GM12875 (cell line): ENCODE data around the gene SNX24.

Source experiments
- H3K4me3 ChIP-seq: one replicate; pipeline ENCODE4 v1.5.1; 2011; ENCODE audit warnings: low read depth, low read length, control low read depth
- TF ChIP-seq, protein P1 (sequence below): IDR thresholded peaks from 2 replicates; pipeline ENCODE4 v1.5.1; 2011; ENCODE audit warnings: low read depth, mild to moderate bottlenecking, control low read depth, inconsistent platforms, low read length, moderate library complexity, borderline replicate concordance; ENCODE audit not compliant: insufficient read depth

The SNX24 gene

GRCh38 chr5:122915717-122916461, 70.5 kb downstream of the SNX24 start:
- TF ChIP-seq, protein P1, sequence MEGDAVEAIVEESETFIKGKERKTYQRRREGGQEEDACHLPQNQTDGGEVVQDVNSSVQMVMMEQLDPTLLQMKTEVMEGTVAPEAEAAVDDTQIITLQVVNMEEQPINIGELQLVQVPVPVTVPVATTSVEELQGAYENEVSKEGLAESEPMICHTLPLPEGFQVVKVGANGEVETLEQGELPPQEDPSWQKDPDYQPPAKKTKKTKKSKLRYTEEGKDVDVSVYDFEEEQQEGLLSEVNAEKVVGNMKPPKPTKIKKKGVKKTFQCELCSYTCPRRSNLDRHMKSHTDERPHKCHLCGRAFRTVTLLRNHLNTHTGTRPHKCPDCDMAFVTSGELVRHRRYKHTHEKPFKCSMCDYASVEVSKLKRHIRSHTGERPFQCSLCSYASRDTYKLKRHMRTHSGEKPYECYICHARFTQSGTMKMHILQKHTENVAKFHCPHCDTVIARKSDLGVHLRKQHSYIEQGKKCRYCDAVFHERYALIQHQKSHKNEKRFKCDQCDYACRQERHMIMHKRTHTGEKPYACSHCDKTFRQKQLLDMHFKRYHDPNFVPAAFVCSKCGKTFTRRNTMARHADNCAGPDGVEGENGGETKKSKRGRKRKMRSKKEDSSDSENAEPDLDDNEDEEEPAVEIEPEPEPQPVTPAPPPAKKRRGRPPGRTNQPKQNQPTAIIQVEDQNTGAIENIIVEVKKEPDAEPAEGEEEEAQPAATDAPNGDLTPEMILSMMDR = no peak
- H3K4me3 ChIP-seq = no peak overlapping the region

- TF ChIP-seq, protein P1 = no peak
Observed at GRCh38 chr5:122916490-122916889, 71.1 kb downstream of the SNX24 start.

GRCh38 chr5:122919969-122920368, 74.6 kb downstream of the SNX24 start:
- no peak overlapping the region for H3K4me3 ChIP-seq
- TF ChIP-seq, protein P1 = no peak

More at GRCh38 chr5:122916490-122916889, 71.1 kb downstream of the SNX24 start:
- H3K4me3 ChIP-seq = no peak overlapping the region

GRCh38 chr5:122921826-122922225, 76.4 kb downstream of the SNX24 start:
- TF ChIP-seq, protein P1 = no peak
- no peak overlapping the region for H3K4me3 ChIP-seq

GRCh38 chr5:122924203-122924602, 78.8 kb downstream of the SNX24 start:
- H3K4me3 ChIP-seq = no peak overlapping the region
- TF ChIP-seq, protein P1 = no peak

- H3K4me3 ChIP-seq = no peak overlapping the region
- TF ChIP-seq, protein P1 = no peak
Observed at GRCh38 chr5:122924719-122925395, 79.4 kb downstream of the SNX24 start.

DNA sequence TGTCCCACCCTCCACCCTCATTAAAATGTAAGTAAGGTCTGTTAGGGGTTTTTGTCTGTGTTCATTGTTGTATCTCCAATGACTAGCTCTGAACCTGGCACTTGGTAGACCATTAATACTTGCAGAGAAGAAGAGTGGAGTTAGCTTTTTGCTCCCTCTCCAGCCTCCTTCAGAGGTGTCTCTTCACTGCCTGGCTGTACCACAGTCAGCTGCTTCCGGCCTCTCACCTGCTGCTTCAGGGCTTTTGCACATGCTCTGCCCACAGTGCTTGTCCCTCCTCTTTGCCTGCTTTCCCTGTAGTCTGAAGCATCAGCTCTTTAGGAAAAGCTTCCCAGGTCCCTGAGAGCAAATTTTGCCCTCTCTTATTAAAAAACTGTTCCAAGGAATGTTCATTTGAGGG, 83.6 kb downstream of the SNX24 start:
- TF ChIP-seq, protein P1 = no peak

More for the DNA sequence above, 83.6 kb downstream of the SNX24 start:
- no peak overlapping the region for H3K4me3 ChIP-seq
